Measurements from ENCODE around the gene CAMTA1.

Gene CAMTA1

DNA sequence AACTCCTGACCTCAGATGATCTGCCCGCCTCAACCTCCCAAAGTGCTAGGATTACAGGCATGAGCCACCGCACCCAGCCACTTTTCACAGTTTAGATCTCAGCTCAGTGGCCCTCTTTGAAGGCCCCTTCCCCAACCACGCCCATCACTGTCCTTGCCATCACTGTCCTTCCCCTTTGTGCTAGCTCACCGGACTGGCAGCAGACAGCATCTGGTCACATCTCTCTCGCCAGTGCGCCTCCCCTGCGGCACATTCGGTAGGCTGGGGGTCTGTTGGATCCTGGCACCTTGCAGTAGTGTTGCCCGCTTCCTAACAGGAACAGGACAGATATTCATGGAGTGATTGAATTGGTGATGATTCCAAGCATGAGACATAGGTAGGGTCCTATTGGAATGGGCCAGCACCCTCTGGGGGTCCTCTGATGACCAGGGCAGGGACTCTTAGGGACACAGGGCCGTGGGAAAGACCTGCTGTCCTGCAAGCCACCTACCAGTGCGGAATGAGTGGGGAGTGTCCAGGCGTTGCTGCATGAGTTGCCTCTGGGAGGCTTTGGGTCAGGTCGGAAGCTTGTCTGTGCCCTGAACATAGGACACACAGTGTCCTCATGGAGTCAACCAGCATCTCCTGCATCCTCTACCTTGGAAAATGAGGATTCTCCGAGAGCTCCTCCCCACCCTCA, 807.0 kb downstream of the CAMTA1 start:
- TF ChIP-seq, protein P1, sequence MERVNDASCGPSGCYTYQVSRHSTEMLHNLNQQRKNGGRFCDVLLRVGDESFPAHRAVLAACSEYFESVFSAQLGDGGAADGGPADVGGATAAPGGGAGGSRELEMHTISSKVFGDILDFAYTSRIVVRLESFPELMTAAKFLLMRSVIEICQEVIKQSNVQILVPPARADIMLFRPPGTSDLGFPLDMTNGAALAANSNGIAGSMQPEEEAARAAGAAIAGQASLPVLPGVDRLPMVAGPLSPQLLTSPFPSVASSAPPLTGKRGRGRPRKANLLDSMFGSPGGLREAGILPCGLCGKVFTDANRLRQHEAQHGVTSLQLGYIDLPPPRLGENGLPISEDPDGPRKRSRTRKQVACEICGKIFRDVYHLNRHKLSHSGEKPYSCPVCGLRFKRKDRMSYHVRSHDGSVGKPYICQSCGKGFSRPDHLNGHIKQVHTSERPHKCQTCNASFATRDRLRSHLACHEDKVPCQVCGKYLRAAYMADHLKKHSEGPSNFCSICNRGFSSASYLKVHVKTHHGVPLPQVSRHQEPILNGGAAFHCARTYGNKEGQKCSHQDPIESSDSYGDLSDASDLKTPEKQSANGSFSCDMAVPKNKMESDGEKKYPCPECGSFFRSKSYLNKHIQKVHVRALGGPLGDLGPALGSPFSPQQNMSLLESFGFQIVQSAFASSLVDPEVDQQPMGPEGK (CRISPR knock-in tag; IDR thresholded peaks at IDR 0.05; ENCODE audit: borderline replicate concordance): no peak
- no peak for TF ChIP-seq ZNF565 (CRISPR knock-in tag; conservative IDR thresholded peaks at IDR 0.05; ENCODE audit: low read depth)
- ATAC-seq: no peak

DNA sequence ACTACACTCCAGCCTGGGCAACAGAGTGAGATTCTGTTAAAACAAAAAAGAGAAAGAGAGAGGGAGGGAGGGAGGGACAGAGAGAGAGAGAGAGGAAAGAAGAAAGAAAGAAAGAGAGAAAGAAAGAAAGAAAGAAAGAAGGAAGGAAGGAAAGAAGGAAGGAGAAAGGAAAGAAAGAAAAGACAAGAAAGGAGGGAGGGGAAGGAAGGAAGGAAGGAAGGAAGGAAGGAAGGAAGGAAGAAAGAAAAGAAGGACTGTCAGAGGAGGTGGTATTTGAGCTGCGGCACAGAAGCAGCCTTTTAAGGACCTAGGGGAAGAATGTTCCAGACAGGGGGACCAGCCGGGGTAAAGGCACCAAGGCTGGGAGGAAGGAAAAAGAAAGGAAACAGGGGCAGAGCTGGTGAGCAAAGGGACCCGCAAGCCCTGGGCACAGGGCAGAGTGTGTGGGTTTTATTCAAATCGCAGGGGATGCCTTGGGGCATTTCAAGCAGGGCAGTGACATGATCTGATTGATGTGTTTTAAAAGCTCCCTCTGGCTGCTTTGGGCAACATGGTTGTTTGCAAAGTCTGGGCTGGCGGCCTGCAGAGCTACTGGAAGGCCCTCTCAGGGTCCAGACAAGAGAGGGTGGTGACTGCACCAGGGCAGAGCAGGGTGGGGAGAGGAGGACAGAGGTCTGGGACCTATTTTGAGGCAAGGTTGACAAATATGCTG, 808.9 kb downstream of the CAMTA1 start:
- TF ChIP-seq ZNF565 (CRISPR knock-in tag; conservative IDR thresholded peaks at IDR 0.05; ENCODE audit: low read depth): no peak
- TF ChIP-seq ARNTL (CRISPR knock-in tag; IDR thresholded peaks at IDR 0.05; ENCODE audit: borderline replicate concordance, low read depth): no peak
- no peak for TF ChIP-seq OSR1 (CRISPR knock-in tag; IDR thresholded peaks at IDR 0.05)
- TF ChIP-seq, protein P2, sequence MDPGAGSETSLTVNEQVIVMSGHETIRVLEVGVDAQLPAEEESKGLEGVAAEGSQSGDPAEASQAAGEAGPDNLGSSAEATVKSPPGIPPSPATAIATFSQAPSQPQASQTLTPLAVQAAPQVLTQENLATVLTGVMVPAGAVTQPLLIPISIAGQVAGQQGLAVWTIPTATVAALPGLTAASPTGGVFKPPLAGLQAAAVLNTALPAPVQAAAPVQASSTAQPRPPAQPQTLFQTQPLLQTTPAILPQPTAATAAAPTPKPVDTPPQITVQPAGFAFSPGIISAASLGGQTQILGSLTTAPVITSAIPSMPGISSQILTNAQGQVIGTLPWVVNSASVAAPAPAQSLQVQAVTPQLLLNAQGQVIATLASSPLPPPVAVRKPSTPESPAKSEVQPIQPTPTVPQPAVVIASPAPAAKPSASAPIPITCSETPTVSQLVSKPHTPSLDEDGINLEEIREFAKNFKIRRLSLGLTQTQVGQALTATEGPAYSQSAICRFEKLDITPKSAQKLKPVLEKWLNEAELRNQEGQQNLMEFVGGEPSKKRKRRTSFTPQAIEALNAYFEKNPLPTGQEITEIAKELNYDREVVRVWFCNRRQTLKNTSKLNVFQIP (CRISPR knock-in tag; IDR thresholded peaks at IDR 0.05; ENCODE audit: borderline replicate concordance, low read depth): no peak
- no peak for TF ChIP-seq ISL1 (CRISPR knock-in tag; IDR thresholded peaks at IDR 0.05)
- TF ChIP-seq ESRRG (CRISPR knock-in tag; IDR thresholded peaks at IDR 0.05): no peak
- no peak for TF ChIP-seq ZFP30 (CRISPR knock-in tag; IDR thresholded peaks at IDR 0.05)
- TF ChIP-seq ZNF8 (CRISPR knock-in tag; IDR thresholded peaks at IDR 0.05): no peak
- TF ChIP-seq, protein P1 (CRISPR knock-in tag; IDR thresholded peaks at IDR 0.05; ENCODE audit: borderline replicate concordance): no peak
- TF ChIP-seq, protein P3, sequence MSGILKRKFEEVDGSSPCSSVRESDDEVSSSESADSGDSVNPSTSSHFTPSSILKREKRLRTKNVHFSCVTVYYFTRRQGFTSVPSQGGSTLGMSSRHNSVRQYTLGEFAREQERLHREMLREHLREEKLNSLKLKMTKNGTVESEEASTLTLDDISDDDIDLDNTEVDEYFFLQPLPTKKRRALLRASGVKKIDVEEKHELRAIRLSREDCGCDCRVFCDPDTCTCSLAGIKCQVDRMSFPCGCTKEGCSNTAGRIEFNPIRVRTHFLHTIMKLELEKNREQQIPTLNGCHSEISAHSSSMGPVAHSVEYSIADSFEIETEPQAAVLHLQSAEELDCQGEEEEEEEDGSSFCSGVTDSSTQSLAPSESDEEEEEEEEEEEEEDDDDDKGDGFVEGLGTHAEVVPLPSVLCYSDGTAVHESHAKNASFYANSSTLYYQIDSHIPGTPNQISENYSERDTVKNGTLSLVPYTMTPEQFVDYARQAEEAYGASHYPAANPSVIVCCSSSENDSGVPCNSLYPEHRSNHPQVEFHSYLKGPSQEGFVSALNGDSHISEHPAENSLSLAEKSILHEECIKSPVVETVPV (CRISPR knock-in tag; IDR thresholded peaks at IDR 0.05): no peak
- TF ChIP-seq SNAI2 (CRISPR knock-in tag; IDR thresholded peaks at IDR 0.05): no peak
- TF ChIP-seq BACH2 (CRISPR knock-in tag; IDR thresholded peaks at IDR 0.05; ENCODE audit: borderline replicate concordance): no peak
- no peak for TF ChIP-seq ZC3H10 (CRISPR knock-in tag; IDR thresholded peaks at IDR 0.05)
- TF ChIP-seq GLIS3 (CRISPR knock-in tag; IDR thresholded peaks at IDR 0.05): no peak
- TF ChIP-seq, protein P4, sequence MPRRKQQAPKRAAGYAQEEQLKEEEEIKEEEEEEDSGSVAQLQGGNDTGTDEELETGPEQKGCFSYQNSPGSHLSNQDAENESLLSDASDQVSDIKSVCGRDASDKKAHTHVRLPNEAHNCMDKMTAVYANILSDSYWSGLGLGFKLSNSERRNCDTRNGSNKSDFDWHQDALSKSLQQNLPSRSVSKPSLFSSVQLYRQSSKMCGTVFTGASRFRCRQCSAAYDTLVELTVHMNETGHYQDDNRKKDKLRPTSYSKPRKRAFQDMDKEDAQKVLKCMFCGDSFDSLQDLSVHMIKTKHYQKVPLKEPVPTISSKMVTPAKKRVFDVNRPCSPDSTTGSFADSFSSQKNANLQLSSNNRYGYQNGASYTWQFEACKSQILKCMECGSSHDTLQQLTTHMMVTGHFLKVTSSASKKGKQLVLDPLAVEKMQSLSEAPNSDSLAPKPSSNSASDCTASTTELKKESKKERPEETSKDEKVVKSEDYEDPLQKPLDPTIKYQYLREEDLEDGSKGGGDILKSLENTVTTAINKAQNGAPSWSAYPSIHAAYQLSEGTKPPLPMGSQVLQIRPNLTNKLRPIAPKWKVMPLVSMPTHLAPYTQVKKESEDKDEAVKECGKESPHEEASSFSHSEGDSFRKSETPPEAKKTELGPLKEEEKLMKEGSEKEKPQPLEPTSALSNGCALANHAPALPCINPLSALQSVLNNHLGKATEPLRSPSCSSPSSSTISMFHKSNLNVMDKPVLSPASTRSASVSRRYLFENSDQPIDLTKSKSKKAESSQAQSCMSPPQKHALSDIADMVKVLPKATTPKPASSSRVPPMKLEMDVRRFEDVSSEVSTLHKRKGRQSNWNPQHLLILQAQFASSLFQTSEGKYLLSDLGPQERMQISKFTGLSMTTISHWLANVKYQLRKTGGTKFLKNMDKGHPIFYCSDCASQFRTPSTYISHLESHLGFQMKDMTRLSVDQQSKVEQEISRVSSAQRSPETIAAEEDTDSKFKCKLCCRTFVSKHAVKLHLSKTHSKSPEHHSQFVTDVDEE (CRISPR knock-in tag; IDR thresholded peaks at IDR 0.05): no peak
- ATAC-seq: no peak

DNA sequence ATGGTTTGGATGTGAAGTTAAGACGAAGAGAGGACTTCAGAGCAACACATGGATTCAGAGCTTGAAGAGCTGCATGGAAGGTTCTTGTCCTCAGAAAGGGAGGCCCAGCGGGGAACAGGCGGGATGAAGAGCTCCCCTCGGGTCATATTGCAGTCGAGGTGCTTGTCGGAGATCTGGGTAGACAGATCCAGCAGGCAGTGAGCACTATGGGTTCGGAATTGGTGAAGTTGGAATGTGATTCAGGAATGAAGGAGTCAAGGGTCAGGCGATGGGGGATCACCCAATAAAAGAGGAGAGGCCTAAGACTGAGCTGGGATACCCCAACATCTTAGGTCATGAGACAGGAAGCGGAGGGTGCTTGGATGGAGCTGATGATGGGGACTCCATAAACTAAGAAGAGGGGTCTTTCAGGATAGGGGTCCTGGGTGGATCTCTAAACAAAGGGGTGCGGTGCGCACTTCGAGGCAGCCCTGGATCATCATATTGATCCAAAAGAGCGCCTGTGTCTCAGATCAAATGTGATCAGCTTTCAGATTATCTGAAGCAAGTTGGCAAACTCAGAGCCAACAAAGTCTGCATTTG, 809.6 kb downstream of the CAMTA1 start:
- ATAC-seq: no peak
- TF ChIP-seq PPARA (CRISPR knock-in tag; IDR thresholded peaks at IDR 0.05; ENCODE audit: borderline replicate concordance) (no peak), TCF4 (CRISPR knock-in tag; IDR thresholded peaks at IDR 0.05; ENCODE audit: borderline replicate concordance) (no peak)
